NB4 (cell line): Measurements from ENCODE around the gene RAB3IL1.

Experiments
- DNase-seq: peaks from one replicate; pipeline ENCODE4 v3.0.0; 2010; ENCODE audit warnings: low read depth
- H3K4me3 ChIP-seq: one replicate; pipeline ENCODE4 v1.5.1; 2011; ENCODE audit warnings: mild to moderate bottlenecking, low read depth, low read length, moderate library complexity
- MAX ChIP-seq: IDR thresholded peaks from 2 replicates; pipeline ENCODE4 v1.6.1; 2011; ENCODE audit warnings: low read depth, low read length
- MYC ChIP-seq: IDR thresholded peaks from 2 replicates; pipeline ENCODE4 v1.6.1; 2011; ENCODE audit warnings: low read depth, low read length
- POLR2A ChIP-seq: IDR thresholded peaks from 2 replicates; pipeline ENCODE4 v1.6.1; 2011; ENCODE audit warnings: mild to moderate bottlenecking; ENCODE audit not compliant: insufficient read length; ENCODE audit errors: extremely low read depth
- TF ChIP-seq, protein P1 (sequence below): IDR thresholded peaks from one replicate; pipeline ENCODE4 v1.5.1; 2012; ENCODE audit warnings: low read depth, low read length

RAB3IL1 gene

DNA sequence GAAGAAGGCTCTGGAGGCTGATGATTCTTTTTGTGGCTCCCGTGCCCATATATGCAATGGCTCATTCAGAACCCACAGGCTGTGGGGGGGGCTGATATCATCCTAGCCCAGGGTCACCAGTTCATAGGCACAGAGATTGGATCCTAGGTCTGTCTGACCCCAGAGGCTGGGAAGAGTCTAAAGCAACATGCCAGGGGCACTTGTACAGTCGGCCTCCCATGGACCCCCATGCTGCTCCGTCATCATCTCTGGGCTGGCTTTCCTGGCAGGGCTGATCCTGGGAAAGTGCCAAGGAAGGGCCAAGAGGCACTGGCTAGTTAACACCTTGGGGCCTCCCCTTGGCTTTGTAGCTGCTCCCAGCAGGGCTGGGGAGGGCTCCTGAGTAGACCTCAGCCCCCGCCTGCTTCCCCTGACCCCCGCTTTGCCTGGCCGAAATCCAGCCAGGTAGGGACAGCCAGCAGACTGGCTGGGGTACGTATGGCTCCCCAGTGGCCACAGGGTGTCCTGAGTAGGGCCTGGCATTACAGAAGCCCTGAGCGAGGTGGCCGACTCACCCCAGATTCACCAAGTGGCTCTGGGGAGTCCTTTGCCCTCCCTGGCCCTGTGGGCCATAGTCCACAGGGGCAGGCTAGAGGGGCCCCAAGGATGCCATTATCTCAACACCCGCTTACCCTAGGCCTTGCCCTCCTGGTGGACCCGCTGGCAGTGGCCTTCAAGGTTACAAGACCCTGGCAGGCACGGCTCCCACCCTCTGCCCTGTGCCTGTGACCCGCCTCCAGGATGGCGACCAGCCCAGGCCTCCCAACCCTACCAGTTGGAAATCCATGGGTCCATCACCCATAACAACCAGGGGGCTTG lies 48.6 kb downstream of the RAB3IL1 start:
- no peak for DNase-seq
- TF ChIP-seq, protein P1, sequence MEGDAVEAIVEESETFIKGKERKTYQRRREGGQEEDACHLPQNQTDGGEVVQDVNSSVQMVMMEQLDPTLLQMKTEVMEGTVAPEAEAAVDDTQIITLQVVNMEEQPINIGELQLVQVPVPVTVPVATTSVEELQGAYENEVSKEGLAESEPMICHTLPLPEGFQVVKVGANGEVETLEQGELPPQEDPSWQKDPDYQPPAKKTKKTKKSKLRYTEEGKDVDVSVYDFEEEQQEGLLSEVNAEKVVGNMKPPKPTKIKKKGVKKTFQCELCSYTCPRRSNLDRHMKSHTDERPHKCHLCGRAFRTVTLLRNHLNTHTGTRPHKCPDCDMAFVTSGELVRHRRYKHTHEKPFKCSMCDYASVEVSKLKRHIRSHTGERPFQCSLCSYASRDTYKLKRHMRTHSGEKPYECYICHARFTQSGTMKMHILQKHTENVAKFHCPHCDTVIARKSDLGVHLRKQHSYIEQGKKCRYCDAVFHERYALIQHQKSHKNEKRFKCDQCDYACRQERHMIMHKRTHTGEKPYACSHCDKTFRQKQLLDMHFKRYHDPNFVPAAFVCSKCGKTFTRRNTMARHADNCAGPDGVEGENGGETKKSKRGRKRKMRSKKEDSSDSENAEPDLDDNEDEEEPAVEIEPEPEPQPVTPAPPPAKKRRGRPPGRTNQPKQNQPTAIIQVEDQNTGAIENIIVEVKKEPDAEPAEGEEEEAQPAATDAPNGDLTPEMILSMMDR = no peak
- TF ChIP-seq POLR2A (no peak), MYC (no peak), MAX (no peak)
- H3K4me3 ChIP-seq = no peak overlapping the region

GRCh38 chr11:61866958-61867343 lies 50.4 kb downstream of the RAB3IL1 start:
- no peak overlapping the region for H3K4me3 ChIP-seq
- no peak for TF ChIP-seq MYC
- TF ChIP-seq, protein P1 = no peak
- no peak for TF ChIP-seq MAX
- DNase-seq = no peak

GRCh38 chr11:61866231-61866957 lies 51.0 kb downstream of the RAB3IL1 start:
- no peak for DNase-seq
- TF ChIP-seq POLR2A (no peak), MAX (no peak), MYC (no peak)
- TF ChIP-seq, protein P1 = no peak
- H3K4me3 ChIP-seq = no peak overlapping the region

GRCh38 chr11:61864814-61865775 lies 52.3 kb downstream of the RAB3IL1 start:
- DNase-seq = no peak
- no peak for TF ChIP-seq MAX
- TF ChIP-seq, protein P1 = no peak
- peak; percentile 11 for TF ChIP-seq POLR2A
- no peak for TF ChIP-seq MYC

GRCh38 chr11:61863548-61864081 lies 53.8 kb downstream of the RAB3IL1 start:
- no peak for DNase-seq
- H3K4me3 ChIP-seq = no peak overlapping the region
- no peak for TF ChIP-seq MYC
- no peak for TF ChIP-seq MAX
- TF ChIP-seq, protein P1 = no peak
- no peak for TF ChIP-seq POLR2A

More at GRCh38 chr11:61864814-61865775, 52.3 kb downstream of the RAB3IL1 start:
- H3K4me3 ChIP-seq = no peak overlapping the region
